Activated naive CD4-positive, alpha-beta T cell treated with anti-CD3 and anti-CD28 coated beads, Interleukin-2, amount 50 U/mL, for 24 hours (primary cell): ENCODE results near the gene FYTTD1.

Experiments
- H3K27ac Mint-ChIP-seq: one replicate; pipeline ENCODE4 v1.8.0; 2021; ENCODE audit warnings: mild to moderate bottlenecking, mixed read lengths
- H3K27me3 Mint-ChIP-seq: one replicate; pipeline ENCODE4 v1.8.0; 2021; ENCODE audit warnings: mixed read lengths
- H3K36me3 Mint-ChIP-seq: one replicate; pipeline ENCODE4 v1.8.0; 2021; ENCODE audit warnings: mixed read lengths
- H3K4me1 Mint-ChIP-seq: one replicate; pipeline ENCODE4 v1.8.0; 2021; ENCODE audit warnings: mixed read lengths
- H3K4me3 Mint-ChIP-seq: one replicate; pipeline ENCODE4 v1.8.0; 2021; ENCODE audit warnings: mild to moderate bottlenecking, mixed read lengths
- H3K9me3 Mint-ChIP-seq: one replicate; pipeline ENCODE4 v1.8.0; 2021; ENCODE audit warnings: mixed read lengths

The FYTTD1 gene

DNA sequence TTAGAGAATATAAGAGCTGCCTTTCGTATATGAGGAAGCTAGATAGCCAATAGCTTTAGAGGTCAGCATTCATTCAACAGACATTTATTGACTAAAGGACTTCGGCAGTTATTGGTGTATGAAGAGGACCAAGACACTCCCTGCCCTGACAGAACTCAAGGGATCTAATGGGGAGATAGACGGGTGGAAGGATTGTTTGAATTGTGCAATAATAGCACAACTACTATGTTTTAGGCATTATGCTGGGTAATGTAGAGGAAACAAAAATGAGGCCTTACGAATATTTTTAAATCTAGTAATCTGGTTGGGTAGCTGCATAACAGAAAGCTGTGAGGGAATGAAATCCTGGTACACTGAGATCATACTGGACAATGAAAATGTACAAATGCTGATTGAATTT lies 46.4 kb downstream of the FYTTD1 start:
- Mint-ChIP-seq H3K9me3 (no peaks in the 10 kb centered on the region), H3K27me3 (no peaks in the 10 kb centered on the region), H3K4me3 (peak overlapping the region; percentile 19), H3K36me3 (peaks cover 2% of the 10 kb centered on the region), H3K27ac (peak overlapping the region; percentile 23), H3K4me1 (peaks cover 83% of the 10 kb centered on the region)

- Mint-ChIP-seq H3K4me3 (no peak overlapping the region), H3K27ac (no peak overlapping the region), H3K4me1 (peaks cover 86% of the 10 kb centered on the region), H3K36me3 (peaks cover 2% of the 10 kb centered on the region), H3K9me3 (no peaks in the 10 kb centered on the region), H3K27me3 (no peaks in the 10 kb centered on the region)
Observed at GRCh38 chr3:197798863-197799262, 49.2 kb downstream of the FYTTD1 start.

- peaks cover 2% of the 10 kb centered on the region for H3K36me3 Mint-ChIP-seq
- no peak overlapping the region for H3K4me3 Mint-ChIP-seq
- no peaks in the 10 kb centered on the region for H3K9me3 Mint-ChIP-seq
- peaks cover 76% of the 10 kb centered on the region for H3K4me1 Mint-ChIP-seq
- no peak overlapping the region for H3K27ac Mint-ChIP-seq
- no peaks in the 10 kb centered on the region for H3K27me3 Mint-ChIP-seq
Observed at GRCh38 chr3:197800379-197800778, 50.7 kb downstream of the FYTTD1 start.

GRCh38 chr3:197801891-197802778 lies 52.5 kb downstream of the FYTTD1 start:
- H3K4me3 Mint-ChIP-seq, result no peak overlapping the region
- H3K27ac Mint-ChIP-seq, result peak overlapping the region; percentile 36
- H3K27me3 Mint-ChIP-seq, result no peaks in the 10 kb centered on the region
- peaks cover 66% of the 10 kb centered on the region for H3K4me1 Mint-ChIP-seq
- no peaks in the 10 kb centered on the region for H3K9me3 Mint-ChIP-seq
- H3K36me3 Mint-ChIP-seq, result no peaks in the 10 kb centered on the region

GRCh38 chr3:197802779-197803459 lies 53.2 kb downstream of the FYTTD1 start:
- Mint-ChIP-seq H3K9me3 (no peaks in the 10 kb centered on the region), H3K36me3 (peaks cover 3% of the 10 kb centered on the region), H3K4me3 (no peak overlapping the region), H3K4me1 (peaks cover 68% of the 10 kb centered on the region), H3K27me3 (no peaks in the 10 kb centered on the region), H3K27ac (peak overlapping the region; percentile 36)

GRCh38 chr3:197804511-197804910 lies 54.8 kb downstream of the FYTTD1 start:
- no peak overlapping the region for H3K4me3 Mint-ChIP-seq

DNA sequence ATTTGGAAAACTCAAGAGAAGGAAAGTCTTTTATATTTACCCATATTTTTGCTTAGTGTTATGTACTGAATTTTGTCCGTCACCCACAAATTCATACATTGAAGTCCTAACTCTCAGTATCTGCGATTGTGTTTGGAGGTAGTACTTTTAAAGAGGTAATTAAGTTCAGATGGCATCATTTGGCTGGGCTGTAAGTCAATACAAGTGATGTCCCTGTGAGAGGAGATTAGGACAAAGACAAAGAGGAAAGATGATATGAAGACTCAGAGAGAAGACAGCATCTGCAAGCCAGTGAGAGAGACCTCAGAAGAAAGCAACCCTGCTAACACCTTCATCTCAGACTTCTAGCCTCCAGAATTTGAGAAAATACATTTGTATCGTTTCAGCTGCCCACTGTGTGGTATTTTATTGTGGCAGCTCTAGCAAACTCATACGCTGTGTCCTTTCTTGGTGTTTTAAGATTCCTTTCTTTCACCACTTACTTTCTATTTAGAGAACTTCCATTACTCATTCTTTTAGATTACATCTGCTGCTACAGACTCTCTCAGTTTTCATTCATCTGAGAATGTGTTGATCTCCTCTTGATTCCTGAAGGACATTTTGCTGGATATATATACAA lies 58.4 kb downstream of the FYTTD1 start:
- Mint-ChIP-seq H3K36me3 (peaks cover 3% of the 10 kb centered on the region), H3K4me3 (no peak overlapping the region), H3K4me1 (peaks cover 51% of the 10 kb centered on the region), H3K27ac (no peak overlapping the region), H3K9me3 (no peaks in the 10 kb centered on the region), H3K27me3 (no peaks in the 10 kb centered on the region)

More at GRCh38 chr3:197804511-197804910, 54.8 kb downstream of the FYTTD1 start:
- H3K27ac Mint-ChIP-seq, result no peak overlapping the region
- no peaks in the 10 kb centered on the region for H3K27me3 Mint-ChIP-seq
- H3K36me3 Mint-ChIP-seq, result peaks cover 3% of the 10 kb centered on the region
- H3K4me1 Mint-ChIP-seq, result peaks cover 68% of the 10 kb centered on the region
- no peaks in the 10 kb centered on the region for H3K9me3 Mint-ChIP-seq

DNA sequence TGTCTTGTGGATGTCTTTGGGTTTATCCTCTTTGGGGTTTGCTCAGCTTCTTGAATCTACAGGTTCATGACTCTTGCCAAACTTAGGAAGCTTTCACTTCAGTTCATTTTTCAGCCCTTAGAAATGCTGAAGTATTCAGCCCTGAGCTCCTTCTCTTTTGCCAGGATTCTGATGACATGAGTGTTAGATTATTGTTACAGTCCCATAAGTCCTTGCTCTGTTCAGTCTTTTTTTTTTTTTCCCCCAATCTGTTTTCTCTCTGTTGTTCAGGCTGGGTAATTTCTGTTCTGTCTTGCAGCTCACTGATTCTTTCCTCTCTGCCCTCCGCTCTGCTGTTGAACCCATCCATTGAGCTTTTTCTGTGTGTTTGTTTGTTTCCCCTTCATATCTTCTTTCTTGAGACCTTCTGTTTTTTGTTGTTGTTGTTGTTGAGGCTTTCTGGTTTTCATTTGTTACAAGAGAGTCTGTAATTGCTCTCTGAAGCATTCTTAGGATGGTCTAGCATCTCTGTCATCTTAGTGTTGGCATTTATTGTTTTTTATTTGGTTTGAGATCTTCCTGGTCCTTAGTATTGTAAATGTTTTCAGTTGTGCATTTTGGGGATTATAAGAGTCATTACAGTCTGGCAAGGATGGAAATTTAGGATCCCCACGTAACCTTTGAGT lies 59.8 kb downstream of the FYTTD1 start:
- Mint-ChIP-seq H3K4me1 (peaks cover 54% of the 10 kb centered on the region), H3K27ac (peak overlapping the region; percentile 32), H3K4me3 (no peak overlapping the region), H3K36me3 (peaks cover 7% of the 10 kb centered on the region), H3K9me3 (no peaks in the 10 kb centered on the region), H3K27me3 (no peaks in the 10 kb centered on the region)

GRCh38 chr3:197810901-197811300 lies 61.2 kb downstream of the FYTTD1 start:
- Mint-ChIP-seq H3K4me1 (peaks cover 56% of the 10 kb centered on the region), H3K9me3 (no peaks in the 10 kb centered on the region), H3K4me3 (no peak overlapping the region), H3K27me3 (no peaks in the 10 kb centered on the region), H3K27ac (no peak overlapping the region), H3K36me3 (peaks cover 7% of the 10 kb centered on the region)

DNA sequence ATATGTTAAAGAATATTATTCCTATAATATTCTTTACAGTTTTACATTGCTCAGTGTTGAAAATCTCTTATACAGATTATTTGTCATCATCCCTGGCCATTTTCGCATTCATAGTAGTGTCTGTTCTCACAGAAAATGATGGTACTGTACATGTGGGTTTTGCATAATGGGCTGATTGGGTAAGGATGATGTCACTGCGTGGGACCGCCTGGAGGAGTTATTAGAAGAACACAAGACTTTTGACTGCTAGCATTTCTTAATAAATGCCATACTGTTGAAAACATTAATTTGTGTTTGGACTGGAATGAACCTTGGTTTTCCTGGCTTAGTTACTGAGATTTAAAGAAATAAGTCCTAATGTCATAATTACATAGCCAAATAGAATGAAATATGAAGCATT lies 61.7 kb downstream of the FYTTD1 start:
- Mint-ChIP-seq H3K27ac (peak overlapping the region; percentile 10), H3K4me3 (no peak overlapping the region), H3K4me1 (peaks cover 52% of the 10 kb centered on the region), H3K9me3 (no peaks in the 10 kb centered on the region), H3K36me3 (peaks cover 7% of the 10 kb centered on the region), H3K27me3 (no peaks in the 10 kb centered on the region)

GRCh38 chr3:197814372-197814771 lies 64.7 kb downstream of the FYTTD1 start:
- Mint-ChIP-seq H3K9me3 (no peaks in the 10 kb centered on the region), H3K27ac (no peak overlapping the region), H3K4me3 (no peak overlapping the region), H3K36me3 (peaks cover 7% of the 10 kb centered on the region), H3K4me1 (peaks cover 30% of the 10 kb centered on the region), H3K27me3 (no peaks in the 10 kb centered on the region)

DNA sequence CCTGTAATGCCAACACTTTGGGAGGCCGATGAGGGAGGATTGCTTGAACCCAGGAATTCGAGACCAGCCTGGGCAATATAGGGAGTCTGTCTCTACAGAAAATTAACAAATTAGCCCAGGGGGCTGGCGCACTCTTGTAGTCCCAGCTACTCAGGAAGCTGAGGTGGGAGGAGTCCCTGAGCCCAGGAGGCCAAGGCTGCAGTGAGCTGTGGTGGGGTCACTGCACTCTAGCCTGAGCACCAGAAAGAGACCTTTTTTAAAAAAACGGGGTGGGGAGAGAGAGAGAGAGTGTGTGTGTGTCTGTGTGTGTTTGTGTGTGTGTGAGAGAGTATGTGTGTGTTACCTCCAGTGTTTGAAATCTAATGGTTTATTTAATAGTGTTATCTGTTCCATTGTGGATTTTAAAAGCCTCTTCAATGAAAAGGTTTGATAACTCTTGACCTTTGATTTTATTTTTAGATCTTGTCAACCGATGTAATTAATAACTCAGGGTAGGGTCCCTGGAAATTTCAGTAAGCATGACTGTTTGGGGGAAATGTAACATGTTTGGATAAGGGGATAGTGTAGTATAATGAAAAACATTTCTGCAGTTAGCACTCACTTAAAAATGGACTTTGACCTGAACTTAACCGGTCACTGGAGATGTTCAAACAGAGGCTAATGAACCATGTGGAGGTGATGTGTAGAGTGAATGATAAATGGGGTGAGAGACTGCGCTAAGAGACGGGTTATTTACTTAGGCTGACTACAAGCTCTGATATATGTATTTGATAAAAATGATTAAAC lies 71.1 kb downstream of the FYTTD1 start:
- H3K27ac Mint-ChIP-seq, result peak overlapping the region; percentile 76
- no peak overlapping the region for H3K4me3 Mint-ChIP-seq
- no peaks in the 10 kb centered on the region for H3K27me3 Mint-ChIP-seq
- H3K9me3 Mint-ChIP-seq, result no peaks in the 10 kb centered on the region
- H3K4me1 Mint-ChIP-seq, result no peaks in the 10 kb centered on the region
- H3K36me3 Mint-ChIP-seq, result peaks cover 14% of the 10 kb centered on the region

DNA sequence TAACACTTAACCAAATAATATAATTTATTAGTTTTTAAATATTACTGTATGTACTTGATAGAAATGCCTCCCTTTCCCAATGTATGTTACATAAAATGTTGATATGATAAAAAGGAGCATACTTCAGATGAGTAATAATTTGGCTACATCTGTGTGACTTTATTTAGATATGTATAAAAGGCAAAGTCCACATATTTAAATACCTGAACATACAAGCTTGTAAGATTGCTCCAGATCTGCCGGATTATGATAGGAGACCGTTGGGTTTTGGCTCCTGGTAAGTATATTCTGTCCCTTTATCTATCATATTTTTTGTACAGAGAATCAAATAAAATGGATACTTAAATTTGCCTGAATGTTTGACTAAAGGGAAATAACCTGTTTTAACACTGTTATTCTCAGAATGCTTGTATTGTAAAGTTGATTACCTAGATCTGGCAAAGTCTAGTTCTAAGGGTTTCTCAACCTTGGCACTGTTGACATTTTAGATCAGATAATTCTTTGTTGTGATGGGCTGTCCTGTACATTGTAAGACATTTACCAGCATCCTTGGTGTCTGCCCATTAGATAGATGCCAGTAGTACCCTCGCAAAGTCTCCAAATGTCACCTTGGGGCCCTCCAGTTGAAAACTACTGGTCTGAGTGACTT lies 79.8 kb downstream of the FYTTD1 start:
- H3K36me3 Mint-ChIP-seq, result peaks cover 21% of the 10 kb centered on the region
- H3K27ac Mint-ChIP-seq, result no peak overlapping the region
- no peaks in the 10 kb centered on the region for H3K9me3 Mint-ChIP-seq
- no peak overlapping the region for H3K4me3 Mint-ChIP-seq
- H3K4me1 Mint-ChIP-seq, result no peaks in the 10 kb centered on the region
- no peaks in the 10 kb centered on the region for H3K27me3 Mint-ChIP-seq

DNA sequence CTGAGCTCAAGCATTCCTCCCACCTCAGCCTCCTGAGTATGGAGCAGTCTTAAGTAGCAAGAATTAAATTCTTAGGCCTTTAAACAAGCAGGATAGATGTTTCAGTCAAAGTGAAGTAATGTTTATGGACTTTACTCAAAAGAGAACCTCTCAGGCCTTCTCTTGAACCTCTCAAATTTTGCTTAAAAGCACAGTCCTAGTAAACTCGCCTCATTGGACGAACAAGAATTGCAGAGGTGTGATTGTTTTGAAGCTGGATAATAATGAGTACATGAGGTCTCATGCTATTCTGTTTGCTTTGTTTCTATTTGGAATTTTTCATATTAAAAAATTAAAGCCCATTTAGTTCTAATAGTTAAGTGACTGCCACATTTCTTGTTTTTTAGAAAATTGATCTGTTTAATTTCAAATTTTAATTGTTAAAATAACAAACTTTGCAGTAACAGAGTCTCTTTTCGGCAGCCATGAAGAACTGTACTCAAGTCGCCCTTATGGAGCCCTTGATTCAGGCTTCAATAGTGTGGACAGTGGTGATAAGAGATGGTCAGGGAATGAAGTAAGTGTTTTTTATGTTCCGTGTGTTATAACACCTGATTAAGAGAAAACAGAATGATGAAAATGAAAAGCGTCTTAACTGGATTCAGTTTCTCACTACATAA lies 80.8 kb downstream of the FYTTD1 start:
- no peak overlapping the region for H3K4me3 Mint-ChIP-seq
- peaks cover 21% of the 10 kb centered on the region for H3K36me3 Mint-ChIP-seq
- H3K27me3 Mint-ChIP-seq, result no peaks in the 10 kb centered on the region
- H3K27ac Mint-ChIP-seq, result no peak overlapping the region
- H3K9me3 Mint-ChIP-seq, result no peaks in the 10 kb centered on the region
- H3K4me1 Mint-ChIP-seq, result no peaks in the 10 kb centered on the region
